AG04450 (cell line): ENCODE results near the gene C13orf42. TPM values are rescaled to one million over a fixed set of nuclear protein-coding genes. Genes with fewer than 3 reads are reported as not detected.
"Not testable (repeated sequence)": the region's sequence is repeated elsewhere in the genome, so short reads cannot be mapped to it uniquely, and the experiment has no call there.

Experiments
- CTCF ChIA-PET: fragments of 300-600, 350-600 bp; formaldehyde crosslinking; extraction: SDS; loops from one replicate; lab custom pipeline; 2022; ENCODE audit warnings: antibody characterized with exemption, inconsistent platforms; lab: Charles Lee
- POLR2A ChIA-PET: fragments of 350-600 bp; formaldehyde crosslinking; extraction: SDS; loops from one replicate; lab custom pipeline; 2021; ENCODE audit warnings: antibody characterized with exemption, inconsistent platforms; lab: Yijun Ruan, JAX
- DNase-seq: peaks from one replicate; pipeline ENCODE4 v3.0.0-alpha.2; 2011; ENCODE audit warnings: low read depth, low spot score
- H3K27ac ChIP-seq: one replicate; pipeline ENCODE4 v1.5.1; 2012; ENCODE audit warnings: low read depth, low read length, control low read depth
- H3K27me3 ChIP-seq: one replicate; pipeline ENCODE4 v1.6.0; 2012; ENCODE audit warnings: low read length; ENCODE audit not compliant: control insufficient read depth, insufficient read depth
- H3K4me3 ChIP-seq: 2 replicates; pipeline ENCODE4 v1.5.1; 2011; ENCODE audit warnings: mild to moderate bottlenecking, low read depth, low read length, control low read depth
- H3K9me3 ChIP-seq: 2 replicates; pipeline ENCODE4 v1.5.1; 2012; ENCODE audit warnings: low read length; ENCODE audit not compliant: control insufficient read depth, insufficient read depth
- CTCF ChIP-seq: IDR thresholded peaks from 2 replicates; pipeline ENCODE4 v1.5.1; 2011; ENCODE audit warnings: low read depth, low read length, control low read depth, inconsistent platforms
- polyA plus RNA-seq: library from polyadenylated mRNA; depleted of rRNA; stranded (reverse); fragments of >200 nt; gene quantifications from 2 replicates; pipeline ENCODE4 v1.2.3, GENCODE V29; 2011

C13orf42 gene
- polyA plus RNA-seq, 1 experiment: not detected

GRCh38 chr13:51097353-51098043, 13.6 kb downstream of the C13orf42 start:
- no peak for DNase-seq
- POLR2A ChIA-PET: no interaction called here
- H3K9me3 ChIP-seq: no peaks in the 10 kb centered on the region
- H3K27ac ChIP-seq: no peak overlapping the region
- no peak for TF ChIP-seq CTCF
- no peak overlapping the region for H3K4me3 ChIP-seq
- H3K27me3 ChIP-seq: peaks cover 3% of the 10 kb centered on the region
- CTCF ChIA-PET: interaction anchor here (1.6 kb wide), 1 partner anchor 28 kb away, joined by 3 read pairs; no protein-coding TSS in a partner anchor

- ChIA-PET CTCF (no interaction called here), POLR2A (no interaction called here)
- H3K27ac ChIP-seq: no peak overlapping the region
- no peak for DNase-seq
- no peak overlapping the region for H3K4me3 ChIP-seq
- H3K9me3 ChIP-seq: no peaks in the 10 kb centered on the region
- no peak for TF ChIP-seq CTCF
- no peaks in the 10 kb centered on the region for H3K27me3 ChIP-seq
Observed at GRCh38 chr13:51096131-51096530, 14.9 kb downstream of the C13orf42 start.

GRCh38 chr13:51093574-51093973, 17.5 kb downstream of the C13orf42 start:
- TF ChIP-seq CTCF: no peak
- H3K27me3 ChIP-seq: no peaks in the 10 kb centered on the region
- CTCF ChIA-PET: no interaction called here
- POLR2A ChIA-PET: no interaction called here
- H3K4me3 ChIP-seq: no peak overlapping the region
- H3K27ac ChIP-seq: no peak overlapping the region
- no peak for DNase-seq
- H3K9me3 ChIP-seq: no peaks in the 10 kb centered on the region

- ChIA-PET POLR2A (no interaction called here), CTCF (no interaction called here)
- no peak for TF ChIP-seq CTCF
Observed at GRCh38 chr13:51091839-51092238, 19.2 kb downstream of the C13orf42 start.

GRCh38 chr13:51083706-51084105, 27.4 kb downstream of the C13orf42 start:
- Histone ChIP-seq H3K4me3 (no peak overlapping the region), H3K9me3 (no peaks in the 10 kb centered on the region), H3K27ac (no peak overlapping the region), H3K27me3 (no peaks in the 10 kb centered on the region)
- no peak for TF ChIP-seq CTCF
- POLR2A ChIA-PET: no interaction called here
- CTCF ChIA-PET: interaction anchor here (1.6 kb wide), 1 partner anchor 14 kb away, joined by 3 read pairs; no protein-coding TSS in a partner anchor
- no peak for DNase-seq

More at GRCh38 chr13:51091839-51092238, 19.2 kb downstream of the C13orf42 start:
- Histone ChIP-seq H3K9me3 (no peaks in the 10 kb centered on the region), H3K27me3 (no peaks in the 10 kb centered on the region), H3K4me3 (no peak overlapping the region), H3K27ac (no peak overlapping the region)
- DNase-seq: no peak

GRCh38 chr13:51080478-51081065, 30.5 kb downstream of the C13orf42 start:
- H3K9me3 ChIP-seq, H3K4me3 ChIP-seq, CTCF ChIA-PET, H3K27me3 ChIP-seq, DNase-seq, POLR2A ChIA-PET, H3K27ac ChIP-seq: not testable (repeated sequence)
